ENCODE measurements around the gene ANG.

Gene ANG

GRCh38 chr14:20668969-20669368, 19.6 kb upstream of the ANG start:
- no peak for TF ChIP-seq YY1 (IDR thresholded peaks at IDR 0.05; ENCODE audit: low read depth)
- TF ChIP-seq NFIC (IDR thresholded peaks at IDR 0.05): no peak
- TF ChIP-seq TAF1 (IDR thresholded peaks at IDR 0.05; ENCODE audit: low read depth): no peak
- no peak for TF ChIP-seq USF1 (IDR thresholded peaks at IDR 0.05)
- no peak for TF ChIP-seq CREB1 (IDR thresholded peaks at IDR 0.05; ENCODE audit: low read depth)
- TF ChIP-seq ZBTB7A (IDR thresholded peaks at IDR 0.05; ENCODE audit: low read depth): no peak
- no peak for TF ChIP-seq MAX (IDR thresholded peaks at IDR 0.05)
- TF ChIP-seq TCF12 (IDR thresholded peaks at IDR 0.05; ENCODE audit: low read depth): no peak
- no peak for TF ChIP-seq REST (IDR thresholded peaks at IDR 0.05; ENCODE audit: low read depth)
- no peak for TF ChIP-seq CEBPB (IDR thresholded peaks at IDR 0.05)
- TF ChIP-seq RAD21 (IDR thresholded peaks at IDR 0.05; ENCODE audit: low read depth): no peak
- TF ChIP-seq EGR1 (IDR thresholded peaks at IDR 0.05): no peak
- no peak for TF ChIP-seq FOXM1 (IDR thresholded peaks at IDR 0.05; ENCODE audit: borderline replicate concordance, low read depth)
- no peak for TF ChIP-seq EP300 (IDR thresholded peaks at IDR 0.05; ENCODE audit: borderline replicate concordance)
- TF ChIP-seq TEAD4 (IDR thresholded peaks at IDR 0.05): no peak

GRCh38 chr14:20671597-20672283, 16.8 kb upstream of the ANG start:
- TF ChIP-seq USF1 (IDR thresholded peaks at IDR 0.05): no peak
- TF ChIP-seq TCF12 (IDR thresholded peaks at IDR 0.05; ENCODE audit: low read depth): no peak
- no peak for TF ChIP-seq MAX (IDR thresholded peaks at IDR 0.05)
- TF ChIP-seq FOXM1 (IDR thresholded peaks at IDR 0.05; ENCODE audit: borderline replicate concordance, low read depth): no peak
- no peak for TF ChIP-seq REST (IDR thresholded peaks at IDR 0.05; ENCODE audit: low read depth)
- no peak for TF ChIP-seq CEBPB (IDR thresholded peaks at IDR 0.05)
- TF ChIP-seq TAF1 (IDR thresholded peaks at IDR 0.05; ENCODE audit: low read depth): no peak
- no peak for TF ChIP-seq YY1 (IDR thresholded peaks at IDR 0.05; ENCODE audit: low read depth)
- no peak for TF ChIP-seq TEAD4 (IDR thresholded peaks at IDR 0.05)
- TF ChIP-seq EP300 (IDR thresholded peaks at IDR 0.05; ENCODE audit: borderline replicate concordance): no peak
- no peak for TF ChIP-seq RAD21 (IDR thresholded peaks at IDR 0.05; ENCODE audit: low read depth)

GRCh38 chr14:20675669-20676068, 12.9 kb upstream of the ANG start:
- TF ChIP-seq REST (IDR thresholded peaks at IDR 0.05; ENCODE audit: low read depth): no peak

- no peak for TF ChIP-seq YY1 (IDR thresholded peaks at IDR 0.05; ENCODE audit: low read depth)
- TF ChIP-seq FOXM1 (IDR thresholded peaks at IDR 0.05; ENCODE audit: borderline replicate concordance, low read depth): no peak
- no peak for TF ChIP-seq REST (IDR thresholded peaks at IDR 0.05; ENCODE audit: low read depth)
- no peak for TF ChIP-seq CEBPB (IDR thresholded peaks at IDR 0.05)
- TF ChIP-seq NFIC (IDR thresholded peaks at IDR 0.05): no peak
- no peak for TF ChIP-seq MAX (IDR thresholded peaks at IDR 0.05)
- no peak for TF ChIP-seq EGR1 (IDR thresholded peaks at IDR 0.05)
- no peak for TF ChIP-seq TCF12 (IDR thresholded peaks at IDR 0.05; ENCODE audit: low read depth)
- no peak for TF ChIP-seq USF1 (IDR thresholded peaks at IDR 0.05)
- TF ChIP-seq ZBTB7A (IDR thresholded peaks at IDR 0.05; ENCODE audit: low read depth): no peak
- no peak for TF ChIP-seq TEAD4 (IDR thresholded peaks at IDR 0.05)
- no peak for TF ChIP-seq TAF1 (IDR thresholded peaks at IDR 0.05; ENCODE audit: low read depth)
- TF ChIP-seq CREB1 (IDR thresholded peaks at IDR 0.05; ENCODE audit: low read depth): no peak
- no peak for TF ChIP-seq RAD21 (IDR thresholded peaks at IDR 0.05; ENCODE audit: low read depth)
- no peak for TF ChIP-seq EP300 (IDR thresholded peaks at IDR 0.05; ENCODE audit: borderline replicate concordance)
Measured at GRCh38 chr14:20676072-20676471, 12.5 kb upstream of the ANG start.
